Vagina (tissue), 2 donors: ENCODE results near the gene NFILZ.

Experiments
- CTCF ChIP-seq, 3 experiments: fragments of 450-650 bp in 2 of 3; fragments of 200-600 bp in 1 of 3; sonication (generic) in 1 of 3; IDR thresholded peaks; one replicate each; pipeline ENCODE4 v1.5.1; 2017 to 2019; ENCODE audit warnings: antibody characterized with exemption in 3 of 3, mild to moderate bottlenecking in 2 of 3, moderate library complexity in 2 of 3
- POLR2A ChIP-seq, 2 donors: fragments of 450-650 bp; IDR thresholded peaks; one replicate each; pipeline ENCODE4 v1.6.1; 2017; ENCODE audit warnings: antibody characterized with exemption in 2 of 2, mild to moderate bottlenecking in 2 of 2, moderate library complexity in 2 of 2
- POLR2AphosphoS5 ChIP-seq, 2 donors: sonication (generic); formaldehyde crosslinking; IDR thresholded peaks; one replicate each; pipeline ENCODE4 v1.9.0; 2017; ENCODE audit warnings: antibody characterized with exemption in 2 of 2, mild to moderate bottlenecking in 2 of 2, low read depth in 1 of 2; ENCODE audit not compliant: insufficient read depth in 1 of 2

GRCh38 chr19:8614455-8614854, 16.0 kb upstream of the NFILZ start:
- TF ChIP-seq CTCF (IDR thresholded peaks at IDR 0.05) (no peak), POLR2A (IDR thresholded peaks at IDR 0.05) (no peak), POLR2AphosphoS5 (IDR thresholded peaks at IDR 0.05; ENCODE audit: insufficient read depth in 1 of 2, low read depth in 1 of 2) (no peak)
